ENCODE measurements around the gene ANKRD53.

The ANKRD53 gene

GRCh38 chr2:70938586-70938950 lies 39.9 kb upstream of the ANKRD53 start:
- peak overlapping the region; percentile 47 for H3K4me2 ChIP-seq (ENCODE audit: insufficient read depth, low read length, poor library complexity, severe bottlenecking)
- peak overlapping the region; percentile 94 for H2AK5ac ChIP-seq (ENCODE audit: low read depth, low read length)
- H3K4me1 ChIP-seq (ENCODE audit: control insufficient read depth in 2 of 2, insufficient read depth in 1 of 2, low read depth in 1 of 2, low read length in 2 of 2): peaks cover 59 to 62% of the 10 kb centered on the region in 2 donors
- peaks cover 0 to 2% (median 0%) of the 10 kb centered on the region in 3 experiments for H3K27me3 ChIP-seq (ENCODE audit: control insufficient read depth in 3 of 3, insufficient read depth in 3 of 3, low read depth in 1 of 3, low read length in 3 of 3)
- peak overlapping the region; percentile 17 for H2BK12ac ChIP-seq (ENCODE audit: low read length)
- H2BK5ac ChIP-seq (ENCODE audit: low read length): peak overlapping the region; percentile 77
- no peak overlapping the region for H4K91ac ChIP-seq (ENCODE audit: low read depth, low read length, poor library complexity)
- no peaks in the 10 kb centered on the region for H3K9me3 ChIP-seq (replicated peaks in 1 of 2; ENCODE audit: control insufficient read depth in 2 of 2, insufficient read depth in 1 of 2, low read depth in 1 of 2, low read length in 2 of 2)
- no peaks in the 10 kb centered on the region for H3K79me1 ChIP-seq (ENCODE audit: low read depth, low read length)
- no peak overlapping the region for H3K23ac ChIP-seq (ENCODE audit: low read depth, low read length, poor library complexity)
- peak overlapping the region; percentile 38 for H2BK120ac ChIP-seq (ENCODE audit: low read depth, low read length)
- no peak overlapping the region for H4K8ac ChIP-seq (ENCODE audit: low read depth, low read length)
- H2BK15ac ChIP-seq (ENCODE audit: low read length): no peak overlapping the region
- H3K18ac ChIP-seq (ENCODE audit: low read length): peak overlapping the region; percentile 88
- no peak for DNase-seq (ENCODE audit: low spot score)
- no peak overlapping the region for H3K4ac ChIP-seq (ENCODE audit: low read length)
- no CpG with 5 or more reads among the region's 3 CpGs for WGBS, 2 donors (ENCODE audit: extremely low coverage in 2 of 2, insufficient read length in 2 of 2, insufficient replicate concordance in 1 of 2)
- H3K36me3 ChIP-seq (replicated peaks in 1 of 2; ENCODE audit: control insufficient read depth in 2 of 2, insufficient read depth in 2 of 2, low read length in 2 of 2): no peaks in the 10 kb centered on the region
- no peak overlapping the region for H2AFZ ChIP-seq (ENCODE audit: low read length)
- peak overlapping the region; percentile 2 for H3K27ac ChIP-seq (replicated peaks; ENCODE audit: low read length)
- no peak overlapping the region for H3K14ac ChIP-seq (ENCODE audit: low read length)
- H3K9ac ChIP-seq (ENCODE audit: low read depth, low read length, poor library complexity): no peak overlapping the region
- H3K4me3 ChIP-seq (ENCODE audit: low read length in 2 of 2): no peak overlapping the region

GRCh38 chr2:70939001-70939838 lies 39.2 kb upstream of the ANKRD53 start:
- Histone ChIP-seq H3K4me2 (ENCODE audit: insufficient read depth, low read length, poor library complexity, severe bottlenecking) (peak overlapping the region; percentile 47), H3K79me1 (ENCODE audit: low read depth, low read length) (no peaks in the 10 kb centered on the region), H3K14ac (ENCODE audit: low read length) (no peak overlapping the region), H3K9ac (ENCODE audit: low read depth, low read length, poor library complexity) (no peak overlapping the region), H3K27ac (replicated peaks; ENCODE audit: low read length) (peak overlapping the region; percentile 2), H4K91ac (ENCODE audit: low read depth, low read length, poor library complexity) (no peak overlapping the region), H3K4me3 (ENCODE audit: low read length in 2 of 2) (peak overlapping the region in 1 of 2 donors; percentile 61), H2BK15ac (ENCODE audit: low read length) (no peak overlapping the region), H2AK5ac (ENCODE audit: low read depth, low read length) (peak overlapping the region; percentile 72), H3K4ac (ENCODE audit: low read length) (no peak overlapping the region), H3K23ac (ENCODE audit: low read depth, low read length, poor library complexity) (no peak overlapping the region), H2BK12ac (ENCODE audit: low read length) (peak overlapping the region; percentile 18), H4K8ac (ENCODE audit: low read depth, low read length) (no peak overlapping the region), H2BK5ac (ENCODE audit: low read length) (peak overlapping the region; percentile 77), H3K36me3 (replicated peaks in 1 of 2; ENCODE audit: control insufficient read depth in 2 of 2, insufficient read depth in 2 of 2, low read length in 2 of 2) (no peaks in the 10 kb centered on the region), H3K27me3 (ENCODE audit: control insufficient read depth in 3 of 3, insufficient read depth in 3 of 3, low read depth in 1 of 3, low read length in 3 of 3) (peaks cover 0 to 2% (median 0%) of the 10 kb centered on the region in 3 experiments), H3K9me3 (replicated peaks in 1 of 2; ENCODE audit: control insufficient read depth in 2 of 2, insufficient read depth in 1 of 2, low read depth in 1 of 2, low read length in 2 of 2) (no peaks in the 10 kb centered on the region), H3K4me1 (ENCODE audit: control insufficient read depth in 2 of 2, insufficient read depth in 1 of 2, low read depth in 1 of 2, low read length in 2 of 2) (peaks cover 64 to 67% of the 10 kb centered on the region in 2 donors), H3K18ac (ENCODE audit: low read length) (peak overlapping the region; percentile 55), H2AFZ (ENCODE audit: low read length) (peak overlapping the region; percentile 40), H2BK120ac (ENCODE audit: low read depth, low read length) (peak overlapping the region; percentile 38)
- peak; percentile 73 for DNase-seq (ENCODE audit: low spot score)
- no CpG with 5 or more reads among the region's 30 CpGs for WGBS, 2 donors (ENCODE audit: extremely low coverage in 2 of 2, insufficient read length in 2 of 2, insufficient replicate concordance in 1 of 2)

- no CpG with 5 or more reads among the region's 10 CpGs for WGBS, 2 donors (ENCODE audit: extremely low coverage in 2 of 2, insufficient read length in 2 of 2, insufficient replicate concordance in 1 of 2)
- no peak overlapping the region for H4K8ac ChIP-seq (ENCODE audit: low read depth, low read length)
- DNase-seq (ENCODE audit: low spot score): no peak
Measured at GRCh38 chr2:70939839-70940580, 38.4 kb upstream of the ANKRD53 start.

GRCh38 chr2:70941186-70941585 lies 37.2 kb upstream of the ANKRD53 start:
- H3K23ac ChIP-seq (ENCODE audit: low read depth, low read length, poor library complexity): no peak overlapping the region
- no peaks in the 10 kb centered on the region for H3K36me3 ChIP-seq (replicated peaks in 1 of 2; ENCODE audit: control insufficient read depth in 2 of 2, insufficient read depth in 2 of 2, low read length in 2 of 2)
- H3K9me3 ChIP-seq (replicated peaks in 1 of 2; ENCODE audit: control insufficient read depth in 2 of 2, insufficient read depth in 1 of 2, low read depth in 1 of 2, low read length in 2 of 2): no peaks in the 10 kb centered on the region
- no peak overlapping the region for H4K91ac ChIP-seq (ENCODE audit: low read depth, low read length, poor library complexity)
- WGBS, 2 donors (ENCODE audit: extremely low coverage in 2 of 2, insufficient read length in 2 of 2, insufficient replicate concordance in 1 of 2): no CpG with 5 or more reads among the region's 6 CpGs
- peak overlapping the region; percentile 13 for H3K18ac ChIP-seq (ENCODE audit: low read length)
- H3K4me3 ChIP-seq (ENCODE audit: low read length in 2 of 2): no peak overlapping the region
- H3K4me2 ChIP-seq (ENCODE audit: insufficient read depth, low read length, poor library complexity, severe bottlenecking): no peak overlapping the region
- H2BK5ac ChIP-seq (ENCODE audit: low read length): no peak overlapping the region
- no peak overlapping the region for H3K14ac ChIP-seq (ENCODE audit: low read length)
- no peak overlapping the region for H3K27ac ChIP-seq (replicated peaks; ENCODE audit: low read length)
- H3K4me1 ChIP-seq (ENCODE audit: control insufficient read depth in 2 of 2, insufficient read depth in 1 of 2, low read depth in 1 of 2, low read length in 2 of 2): peaks cover 64 to 69% of the 10 kb centered on the region in 2 donors
- no peak overlapping the region for H2BK12ac ChIP-seq (ENCODE audit: low read length)
- H3K79me1 ChIP-seq (ENCODE audit: low read depth, low read length): no peaks in the 10 kb centered on the region
- H3K27me3 ChIP-seq (ENCODE audit: control insufficient read depth in 3 of 3, insufficient read depth in 3 of 3, low read depth in 1 of 3, low read length in 3 of 3): peaks cover 0 to 2% (median 0%) of the 10 kb centered on the region in 3 experiments
- H4K8ac ChIP-seq (ENCODE audit: low read depth, low read length): no peak overlapping the region
- no peak overlapping the region for H3K4ac ChIP-seq (ENCODE audit: low read length)
- no peak for DNase-seq (ENCODE audit: low spot score)
- no peak overlapping the region for H3K9ac ChIP-seq (ENCODE audit: low read depth, low read length, poor library complexity)
- no peak overlapping the region for H2BK15ac ChIP-seq (ENCODE audit: low read length)
- no peak overlapping the region for H2BK120ac ChIP-seq (ENCODE audit: low read depth, low read length)
- H2AFZ ChIP-seq (ENCODE audit: low read length): no peak overlapping the region
- H2AK5ac ChIP-seq (ENCODE audit: low read depth, low read length): no peak overlapping the region

More at GRCh38 chr2:70939839-70940580, 38.4 kb upstream of the ANKRD53 start:
- no peaks in the 10 kb centered on the region for H3K36me3 ChIP-seq (replicated peaks in 1 of 2; ENCODE audit: control insufficient read depth in 2 of 2, insufficient read depth in 2 of 2, low read length in 2 of 2)
- peaks cover 0 to 2% (median 0%) of the 10 kb centered on the region in 3 experiments for H3K27me3 ChIP-seq (ENCODE audit: control insufficient read depth in 3 of 3, insufficient read depth in 3 of 3, low read depth in 1 of 3, low read length in 3 of 3)
- no peak overlapping the region for H2BK120ac ChIP-seq (ENCODE audit: low read depth, low read length)
- H3K4ac ChIP-seq (ENCODE audit: low read length): no peak overlapping the region
- peak overlapping the region; percentile 2 for H2BK5ac ChIP-seq (ENCODE audit: low read length)
- H2AK5ac ChIP-seq (ENCODE audit: low read depth, low read length): peak overlapping the region; percentile 72
- no peaks in the 10 kb centered on the region for H3K79me1 ChIP-seq (ENCODE audit: low read depth, low read length)
- H3K14ac ChIP-seq (ENCODE audit: low read length): no peak overlapping the region
- no peak overlapping the region for H3K23ac ChIP-seq (ENCODE audit: low read depth, low read length, poor library complexity)
- H2BK12ac ChIP-seq (ENCODE audit: low read length): peak overlapping the region; percentile 18
- H3K4me3 ChIP-seq (ENCODE audit: low read length in 2 of 2): no peak overlapping the region
- no peaks in the 10 kb centered on the region for H3K9me3 ChIP-seq (replicated peaks in 1 of 2; ENCODE audit: control insufficient read depth in 2 of 2, insufficient read depth in 1 of 2, low read depth in 1 of 2, low read length in 2 of 2)
- H4K91ac ChIP-seq (ENCODE audit: low read depth, low read length, poor library complexity): no peak overlapping the region
- H2BK15ac ChIP-seq (ENCODE audit: low read length): no peak overlapping the region
- H3K27ac ChIP-seq (replicated peaks; ENCODE audit: low read length): no peak overlapping the region
- H2AFZ ChIP-seq (ENCODE audit: low read length): no peak overlapping the region
- no peak overlapping the region for H3K9ac ChIP-seq (ENCODE audit: low read depth, low read length, poor library complexity)
- H3K18ac ChIP-seq (ENCODE audit: low read length): peak overlapping the region; percentile 15
- no peak overlapping the region for H3K4me2 ChIP-seq (ENCODE audit: insufficient read depth, low read length, poor library complexity, severe bottlenecking)
- H3K4me1 ChIP-seq (ENCODE audit: control insufficient read depth in 2 of 2, insufficient read depth in 1 of 2, low read depth in 1 of 2, low read length in 2 of 2): peaks cover 64 to 69% of the 10 kb centered on the region in 2 donors

Data from neuronal stem cell (in vitro differentiated cells).